ENCODE measurements around the gene OPA1.
"Not testable (repeated sequence)": the region's sequence is repeated elsewhere in the genome, so short reads cannot be mapped to it uniquely, and the experiment has no call there.

The OPA1 gene

DNA sequence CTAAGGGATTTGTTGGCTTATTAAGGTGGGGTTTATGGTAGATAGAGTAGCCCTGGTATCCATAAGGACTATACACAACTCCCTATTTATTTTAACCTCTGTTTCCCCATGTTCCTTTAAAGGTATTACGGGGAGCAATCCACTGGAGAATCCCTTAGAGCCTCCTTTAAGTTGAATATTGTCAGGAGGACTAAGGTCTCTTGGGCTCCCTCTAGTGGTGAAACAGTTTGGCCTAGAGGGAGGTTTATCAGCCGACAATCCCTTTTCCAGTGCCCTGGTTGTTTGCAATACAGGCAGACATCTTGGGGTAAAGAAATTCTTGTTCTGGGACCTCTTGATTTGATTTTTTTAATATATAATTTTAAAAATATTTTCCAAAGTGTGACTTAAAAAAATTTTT is 12.9 kb downstream of the OPA1 start:
- no peaks in the 10 kb centered on the region for H3K36me3 Mint-ChIP-seq
- no peaks in the 10 kb centered on the region for H3K27me3 Mint-ChIP-seq
- H3K4me1 Mint-ChIP-seq (ENCODE audit: low read depth): peaks cover 46% of the 10 kb centered on the region
- no peak overlapping the region for H3K27ac Mint-ChIP-seq
- H3K4me3 Mint-ChIP-seq: no peak overlapping the region
- H3K9me3 Mint-ChIP-seq (ENCODE audit: low read depth): no peaks in the 10 kb centered on the region

DNA sequence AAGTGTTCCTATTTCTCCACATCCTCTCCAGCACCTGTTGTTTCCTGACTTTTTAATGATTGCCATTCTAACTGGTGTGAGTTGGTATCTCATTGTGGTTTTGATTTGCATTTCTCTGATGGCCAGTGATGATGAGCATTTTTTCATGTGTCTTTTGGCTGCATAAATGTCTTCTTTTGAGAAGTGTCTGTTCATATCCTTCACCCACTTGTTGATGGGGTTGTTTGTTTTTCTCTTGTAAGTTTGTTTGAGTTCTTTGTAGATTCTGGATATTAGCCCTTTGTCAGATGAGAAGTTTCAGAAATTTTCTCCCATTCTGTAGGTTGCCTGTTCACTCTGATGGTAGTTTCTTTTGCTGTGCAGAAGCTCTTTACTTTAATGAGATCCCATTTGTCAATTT is 13.9 kb downstream of the OPA1 start:
- peaks cover 42% of the 10 kb centered on the region for H3K4me1 Mint-ChIP-seq (ENCODE audit: low read depth)
- H3K27me3 Mint-ChIP-seq; H3K9me3 Mint-ChIP-seq (ENCODE audit: low read depth); H3K36me3 Mint-ChIP-seq; H3K27ac Mint-ChIP-seq; H3K4me3 Mint-ChIP-seq: not testable (repeated sequence)

DNA sequence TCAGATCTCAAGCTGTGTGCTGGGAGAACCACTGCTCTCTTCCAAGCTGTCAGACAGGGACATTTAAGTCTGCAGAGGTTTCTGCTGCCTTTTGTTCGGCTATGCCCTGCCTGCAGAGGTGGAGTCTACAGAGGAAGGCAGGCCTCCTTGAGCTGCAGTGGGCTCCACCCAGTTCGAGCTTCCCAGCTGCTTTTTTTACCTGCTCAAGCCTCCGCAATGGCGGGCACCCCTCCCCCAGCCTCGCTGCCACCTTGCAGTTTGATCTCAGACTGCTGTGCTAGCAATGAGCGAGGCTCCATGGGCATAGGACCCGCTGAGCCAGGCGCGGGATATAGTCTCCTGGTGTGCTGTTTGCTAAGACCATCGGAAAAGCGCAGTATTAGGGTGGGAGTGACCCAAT is 17.5 kb downstream of the OPA1 start:
- H3K36me3 Mint-ChIP-seq: not testable (repeated sequence)

DNA sequence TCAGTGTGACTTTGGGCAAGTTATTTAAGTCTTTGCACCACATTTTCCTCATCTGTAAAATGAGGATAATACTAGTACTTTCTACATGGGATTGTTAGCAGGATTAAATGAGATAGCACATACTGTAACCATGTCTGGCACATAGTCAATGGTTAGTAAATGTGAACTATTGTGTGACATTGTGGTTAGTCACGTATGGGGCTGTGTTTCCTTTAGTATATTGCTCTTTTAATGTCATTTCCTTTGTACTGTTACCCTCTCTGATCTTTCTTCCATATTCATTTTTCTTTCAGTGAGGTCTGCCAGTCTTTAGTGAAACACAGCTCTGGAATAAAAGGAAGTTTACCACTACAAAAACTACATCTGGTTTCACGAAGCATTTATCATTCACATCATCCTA is 21.4 kb downstream of the OPA1 start:
- Mint-ChIP-seq H3K9me3 (ENCODE audit: low read depth) (no peaks in the 10 kb centered on the region), H3K4me3 (peak overlapping the region; percentile 44), H3K4me1 (ENCODE audit: low read depth) (peaks cover 25% of the 10 kb centered on the region), H3K27me3 (no peaks in the 10 kb centered on the region), H3K27ac (peak overlapping the region; percentile 75), H3K36me3 (peaks cover 7% of the 10 kb centered on the region)

More for the DNA sequence above, 17.5 kb downstream of the OPA1 start:
- not testable (repeated sequence) for H3K4me3 Mint-ChIP-seq; H3K9me3 Mint-ChIP-seq (ENCODE audit: low read depth); H3K27me3 Mint-ChIP-seq; H3K27ac Mint-ChIP-seq
- peaks cover 46% of the 10 kb centered on the region for H3K4me1 Mint-ChIP-seq (ENCODE audit: low read depth)

DNA sequence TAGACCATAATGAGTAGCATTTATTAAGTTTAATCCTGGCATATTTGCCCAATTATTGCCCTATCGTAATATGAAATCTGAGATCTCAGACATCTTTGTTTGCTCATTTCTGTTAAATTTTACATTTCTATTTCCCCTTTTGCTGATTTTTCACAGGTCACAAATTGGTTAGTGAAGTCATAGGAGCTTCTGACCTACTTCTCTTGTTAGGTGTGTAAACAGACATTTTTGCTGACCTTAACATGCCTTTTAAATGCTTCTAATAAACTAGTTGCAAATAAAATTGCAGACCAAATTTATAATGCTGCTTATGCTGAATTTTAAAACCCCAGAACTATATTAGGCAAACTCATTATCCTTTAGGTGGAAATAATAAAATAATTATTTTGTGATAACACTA is 24.6 kb downstream of the OPA1 start:
- Mint-ChIP-seq H3K36me3 (peaks cover 9% of the 10 kb centered on the region), H3K27ac (no peak overlapping the region), H3K9me3 (ENCODE audit: low read depth) (no peaks in the 10 kb centered on the region), H3K4me3 (no peak overlapping the region), H3K27me3 (no peaks in the 10 kb centered on the region), H3K4me1 (ENCODE audit: low read depth) (peaks cover 19% of the 10 kb centered on the region)

DNA sequence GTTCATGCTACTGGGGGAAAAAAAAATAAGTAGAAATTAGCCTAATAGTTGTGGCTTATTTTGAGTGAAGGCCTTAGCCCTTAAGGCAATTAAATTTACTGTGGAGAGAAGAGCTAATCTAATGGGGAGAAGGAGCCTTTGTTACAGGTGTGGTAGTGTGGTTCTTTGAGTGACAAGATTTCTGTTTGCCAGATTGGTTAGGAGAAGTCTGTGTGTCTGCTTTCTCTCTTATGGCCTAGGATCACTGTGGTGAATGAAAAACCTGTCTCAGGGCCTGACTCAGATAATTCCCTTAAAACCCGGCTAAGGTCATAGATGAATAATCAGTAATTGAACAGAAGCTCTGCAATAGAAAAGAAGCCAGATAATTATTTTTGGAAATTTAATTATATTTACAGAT is 27.0 kb downstream of the OPA1 start:
- Mint-ChIP-seq H3K36me3 (peaks cover 10% of the 10 kb centered on the region), H3K27me3 (no peaks in the 10 kb centered on the region), H3K27ac (no peak overlapping the region), H3K9me3 (ENCODE audit: low read depth) (no peaks in the 10 kb centered on the region), H3K4me3 (no peak overlapping the region), H3K4me1 (ENCODE audit: low read depth) (peaks cover 10% of the 10 kb centered on the region)

DNA sequence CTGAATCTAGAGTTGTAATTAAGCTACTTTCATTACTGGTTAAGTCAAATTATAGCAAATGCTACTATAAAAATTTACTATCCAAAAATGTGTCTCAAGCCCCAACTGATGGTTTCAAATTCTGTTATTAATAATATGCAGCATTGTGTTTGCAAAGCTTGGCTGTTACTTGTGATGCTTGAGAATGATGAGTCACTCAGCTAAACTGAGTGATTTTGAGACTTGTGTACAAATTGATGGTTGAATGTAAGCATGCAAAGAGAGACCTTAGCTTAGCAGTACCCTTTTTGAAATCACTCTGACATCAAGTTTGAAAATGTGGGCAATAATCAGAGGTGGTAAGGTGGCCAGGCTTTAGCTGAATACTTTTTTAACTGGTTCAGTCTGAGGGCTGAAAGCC is 27.6 kb downstream of the OPA1 start:
- Mint-ChIP-seq H3K4me1 (ENCODE audit: low read depth) (peaks cover 8% of the 10 kb centered on the region), H3K4me3 (no peak overlapping the region), H3K9me3 (ENCODE audit: low read depth) (no peaks in the 10 kb centered on the region), H3K27ac (no peak overlapping the region), H3K27me3 (no peaks in the 10 kb centered on the region), H3K36me3 (peaks cover 10% of the 10 kb centered on the region)

DNA sequence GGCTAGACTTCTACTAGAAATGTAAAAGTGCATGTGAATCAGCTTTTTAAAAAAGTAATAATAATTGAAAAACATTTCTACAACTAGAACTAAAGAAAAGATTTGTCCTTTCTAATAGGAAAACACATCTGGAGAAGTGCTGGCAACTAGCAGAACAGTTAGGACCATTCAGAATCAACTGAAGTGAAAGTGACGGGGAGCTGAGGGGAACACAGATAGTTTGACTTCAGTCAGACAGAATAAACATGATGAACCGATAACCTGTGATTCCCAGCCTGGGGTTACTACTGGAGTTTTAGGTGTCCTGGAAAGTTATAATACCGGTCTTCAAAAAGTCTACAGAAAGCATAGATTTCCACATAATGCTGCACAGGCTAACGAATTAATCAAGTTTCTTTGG is 28.1 kb downstream of the OPA1 start:
- no peaks in the 10 kb centered on the region for H3K9me3 Mint-ChIP-seq (ENCODE audit: low read depth)
- H3K36me3 Mint-ChIP-seq: peaks cover 10% of the 10 kb centered on the region
- no peaks in the 10 kb centered on the region for H3K27me3 Mint-ChIP-seq
- no peak overlapping the region for H3K4me3 Mint-ChIP-seq
- peaks cover 8% of the 10 kb centered on the region for H3K4me1 Mint-ChIP-seq (ENCODE audit: low read depth)
- no peak overlapping the region for H3K27ac Mint-ChIP-seq

DNA sequence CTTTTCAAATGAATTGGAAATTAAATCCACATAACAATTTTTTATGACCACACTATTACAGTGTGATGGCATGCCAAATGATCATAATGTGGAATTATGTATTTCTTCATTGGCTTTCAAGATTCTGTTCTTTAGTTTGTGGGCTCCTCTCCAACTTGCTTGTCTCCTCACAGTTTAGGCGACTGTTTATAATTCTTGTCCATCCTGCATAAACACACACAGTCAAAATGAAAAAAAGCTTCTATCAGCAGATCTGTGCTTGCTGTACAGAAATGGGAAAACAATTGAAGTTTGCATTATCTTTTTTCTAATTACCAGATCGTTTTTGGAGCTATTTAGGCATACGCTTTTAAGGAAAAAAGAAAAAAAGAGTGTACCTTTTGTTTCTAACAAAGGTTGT is 37.0 kb downstream of the OPA1 start:
- no peaks in the 10 kb centered on the region for H3K9me3 Mint-ChIP-seq (ENCODE audit: low read depth)
- no peaks in the 10 kb centered on the region for H3K36me3 Mint-ChIP-seq
- no peak overlapping the region for H3K27ac Mint-ChIP-seq
- no peaks in the 10 kb centered on the region for H3K4me1 Mint-ChIP-seq (ENCODE audit: low read depth)
- H3K4me3 Mint-ChIP-seq: no peak overlapping the region
- no peaks in the 10 kb centered on the region for H3K27me3 Mint-ChIP-seq

DNA sequence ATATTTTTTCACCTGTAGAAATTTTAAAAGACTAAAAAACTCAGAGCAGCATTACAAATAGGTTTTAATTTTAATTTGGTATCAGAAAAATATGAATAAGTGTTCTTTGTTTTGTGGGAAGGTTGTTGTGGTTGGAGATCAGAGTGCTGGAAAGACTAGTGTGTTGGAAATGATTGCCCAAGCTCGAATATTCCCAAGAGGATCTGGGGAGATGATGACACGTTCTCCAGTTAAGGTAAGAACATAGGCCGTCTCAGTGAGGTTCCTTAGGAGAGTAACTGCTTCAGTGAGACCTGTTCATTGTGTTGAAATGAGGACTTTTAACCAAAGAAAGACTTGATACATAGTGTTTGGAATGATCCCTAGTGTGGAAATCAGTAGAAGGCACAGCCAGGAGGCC is 44.8 kb downstream of the OPA1 start:
- H3K9me3 Mint-ChIP-seq (ENCODE audit: low read depth): no peaks in the 10 kb centered on the region
- H3K27ac Mint-ChIP-seq: no peak overlapping the region
- peaks cover 3% of the 10 kb centered on the region for H3K36me3 Mint-ChIP-seq
- no peaks in the 10 kb centered on the region for H3K4me1 Mint-ChIP-seq (ENCODE audit: low read depth)
- no peaks in the 10 kb centered on the region for H3K27me3 Mint-ChIP-seq
- no peak overlapping the region for H3K4me3 Mint-ChIP-seq

DNA sequence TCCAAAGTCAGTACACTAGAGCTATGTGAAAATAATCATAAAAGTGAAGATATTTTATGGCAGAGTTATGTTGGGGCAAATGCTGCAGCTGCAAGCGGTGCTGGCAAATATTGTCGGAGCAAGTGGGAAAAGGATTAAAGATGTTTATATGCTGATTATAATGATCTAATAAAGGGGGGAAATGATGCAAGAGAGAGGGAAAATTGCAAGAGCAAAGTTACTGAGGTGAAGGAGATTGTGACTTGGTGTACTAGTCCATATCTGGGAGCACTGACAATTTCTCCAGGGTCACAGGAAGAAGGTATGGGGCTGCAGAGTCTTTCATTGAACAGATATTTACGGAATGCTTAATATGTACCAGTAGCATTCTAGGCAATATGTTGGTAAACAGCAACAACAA is 45.8 kb downstream of the OPA1 start:
- H3K27ac Mint-ChIP-seq: no peak overlapping the region
- H3K36me3 Mint-ChIP-seq: peaks cover 3% of the 10 kb centered on the region
- H3K9me3 Mint-ChIP-seq (ENCODE audit: low read depth): no peaks in the 10 kb centered on the region
- no peak overlapping the region for H3K4me3 Mint-ChIP-seq
- no peaks in the 10 kb centered on the region for H3K27me3 Mint-ChIP-seq
- H3K4me1 Mint-ChIP-seq (ENCODE audit: low read depth): no peaks in the 10 kb centered on the region

DNA sequence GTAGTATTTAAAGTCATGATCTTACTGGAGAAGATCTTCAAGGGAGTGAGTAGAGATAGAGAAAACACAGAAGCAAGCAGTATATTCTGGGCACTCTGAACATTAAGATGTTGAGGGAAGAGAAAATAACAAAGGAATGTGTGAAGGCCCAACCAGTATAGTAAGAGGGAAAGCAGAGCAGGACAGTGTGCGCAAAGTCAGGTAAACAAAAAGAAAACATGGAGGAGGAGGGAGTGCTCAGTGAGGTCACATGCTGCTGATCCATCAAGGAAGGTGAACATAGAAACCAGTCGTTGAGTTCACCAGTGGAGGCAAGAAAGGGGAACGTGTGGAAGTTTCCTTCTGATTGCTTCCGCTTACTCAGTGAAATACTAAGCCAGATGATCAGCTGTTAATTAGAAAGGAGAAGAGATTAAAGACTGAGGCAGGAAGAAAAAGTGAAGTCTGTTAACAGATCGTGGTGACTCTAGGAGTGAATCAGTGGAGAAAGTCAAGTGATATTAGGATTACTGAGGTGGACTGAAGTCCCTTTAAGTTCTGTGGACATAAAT is 47.2 kb downstream of the OPA1 start:
- Mint-ChIP-seq H3K4me1 (ENCODE audit: low read depth) (no peaks in the 10 kb centered on the region), H3K36me3 (peaks cover 3% of the 10 kb centered on the region), H3K27me3 (no peaks in the 10 kb centered on the region), H3K9me3 (ENCODE audit: low read depth) (no peaks in the 10 kb centered on the region), H3K4me3 (no peak overlapping the region), H3K27ac (no peak overlapping the region)

DNA sequence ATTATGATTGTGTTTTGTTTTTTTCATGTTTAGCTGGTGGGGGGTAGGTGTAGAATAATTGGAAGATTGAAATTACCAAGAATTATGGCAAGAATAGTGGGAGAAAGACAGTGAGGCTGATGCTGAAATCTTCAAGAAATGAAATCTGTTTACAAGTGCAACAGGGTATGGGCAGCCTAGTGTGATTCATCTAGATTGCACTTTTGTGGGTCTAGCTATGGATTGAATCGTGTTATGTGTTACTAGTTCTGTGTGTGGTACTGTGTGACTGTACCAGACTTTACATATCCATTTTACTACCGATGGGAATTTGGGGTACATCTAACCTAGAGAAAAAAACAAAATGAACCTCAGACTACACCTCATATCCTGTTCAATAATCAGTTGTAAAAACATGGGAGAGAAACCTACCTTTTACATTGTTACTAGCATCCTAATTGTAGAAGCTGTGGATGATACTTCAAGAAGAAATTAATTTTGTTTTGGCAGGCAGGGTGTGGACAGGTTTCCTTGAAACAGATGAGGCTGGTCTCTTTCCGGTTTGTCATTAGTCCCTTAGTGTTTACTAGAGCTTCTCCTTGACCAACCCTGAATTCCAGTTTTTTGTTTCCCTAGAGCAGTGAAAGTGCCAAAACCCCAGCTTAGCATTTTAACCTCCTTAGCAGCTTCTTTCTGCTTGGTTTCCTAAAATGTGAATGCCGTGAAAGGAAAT is 47.9 kb downstream of the OPA1 start:
- H3K4me1 Mint-ChIP-seq (ENCODE audit: low read depth): no peaks in the 10 kb centered on the region
- H3K36me3 Mint-ChIP-seq: peaks cover 3% of the 10 kb centered on the region

DNA sequence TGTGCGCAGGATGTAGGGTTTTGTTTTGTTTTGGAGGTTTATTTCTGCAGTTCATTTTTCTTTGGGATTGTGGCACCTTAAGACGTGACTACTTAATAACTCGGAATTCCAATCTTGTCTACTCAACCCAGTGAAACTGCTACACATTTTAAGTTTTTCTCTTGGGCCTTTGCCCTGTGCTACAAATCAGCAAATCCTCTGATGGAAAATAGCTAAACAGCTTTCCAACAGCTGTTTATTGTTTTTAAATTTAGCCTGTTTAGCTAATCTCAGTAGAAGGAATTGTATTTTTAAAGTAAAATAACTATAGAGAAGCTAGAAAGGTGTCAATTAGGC is 48.4 kb downstream of the OPA1 start:
- H3K27me3 Mint-ChIP-seq: no peaks in the 10 kb centered on the region
- H3K27ac Mint-ChIP-seq: no peak overlapping the region
- no peaks in the 10 kb centered on the region for H3K4me1 Mint-ChIP-seq (ENCODE audit: low read depth)
- no peak overlapping the region for H3K4me3 Mint-ChIP-seq
- no peaks in the 10 kb centered on the region for H3K9me3 Mint-ChIP-seq (ENCODE audit: low read depth)
- H3K36me3 Mint-ChIP-seq: peaks cover 3% of the 10 kb centered on the region

More for the DNA sequence above, 47.9 kb downstream of the OPA1 start:
- H3K4me3 Mint-ChIP-seq: no peak overlapping the region
- no peak overlapping the region for H3K27ac Mint-ChIP-seq
- H3K9me3 Mint-ChIP-seq (ENCODE audit: low read depth): no peaks in the 10 kb centered on the region
- H3K27me3 Mint-ChIP-seq: no peaks in the 10 kb centered on the region

DNA sequence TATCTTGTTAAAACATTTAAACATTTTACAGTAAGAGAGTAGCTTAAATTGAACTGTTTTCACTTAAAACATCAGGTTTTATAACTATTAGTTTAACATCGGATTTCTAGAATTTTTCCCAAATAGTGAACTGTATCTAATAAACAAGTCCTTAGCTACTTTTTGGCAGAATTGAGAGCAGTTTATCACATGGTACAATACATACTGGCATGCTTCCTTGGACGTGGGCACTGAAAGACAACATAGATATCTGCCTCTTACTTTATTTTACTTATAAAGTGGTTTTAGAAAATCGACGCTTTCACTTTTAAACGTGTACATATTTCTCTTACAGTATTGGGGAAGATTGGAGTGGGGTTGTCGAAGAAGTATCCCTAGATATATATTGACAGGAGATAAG is 52.8 kb downstream of the OPA1 start:
- Mint-ChIP-seq H3K4me1 (ENCODE audit: low read depth) (no peaks in the 10 kb centered on the region), H3K4me3 (no peak overlapping the region), H3K9me3 (ENCODE audit: low read depth) (no peaks in the 10 kb centered on the region), H3K36me3 (peaks cover 12% of the 10 kb centered on the region), H3K27me3 (no peaks in the 10 kb centered on the region), H3K27ac (no peak overlapping the region)

DNA sequence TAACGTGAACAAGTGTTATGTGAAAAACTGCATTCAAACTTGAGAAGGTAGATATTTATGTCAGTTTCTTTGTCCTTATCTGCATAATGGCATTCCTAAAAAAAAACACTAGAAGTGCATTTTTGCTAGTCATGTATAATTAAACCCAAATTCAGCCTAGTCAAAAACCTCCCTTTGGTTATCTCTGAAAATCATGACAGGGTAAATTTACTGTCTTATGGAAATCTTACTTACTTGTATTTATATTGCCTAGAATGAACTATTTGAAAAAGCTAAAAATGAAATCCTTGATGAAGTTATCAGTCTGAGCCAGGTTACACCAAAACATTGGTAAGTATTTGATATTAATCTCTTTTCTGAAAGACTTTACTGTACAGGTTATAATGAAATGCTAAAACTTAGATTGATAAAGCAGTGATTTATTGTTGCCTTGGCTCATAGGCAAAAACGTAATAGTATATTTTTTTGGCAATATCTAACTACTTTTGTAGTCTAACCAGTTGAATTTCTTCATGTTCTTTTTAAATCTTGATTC is 55.6 kb downstream of the OPA1 start:
- Mint-ChIP-seq H3K27ac (no peak overlapping the region), H3K9me3 (ENCODE audit: low read depth) (no peaks in the 10 kb centered on the region), H3K4me3 (no peak overlapping the region), H3K27me3 (no peaks in the 10 kb centered on the region), H3K4me1 (ENCODE audit: low read depth) (no peaks in the 10 kb centered on the region), H3K36me3 (peaks cover 9% of the 10 kb centered on the region)
